NCI-H524 (cell line): Measurements from ENCODE around the gene MAOA.

Experiments
- DNase-seq, 2 experiments: peaks; one replicate each; lab custom pipeline; 2025; lab: John Stamatoyannopoulos, UW

MAOA gene

GRCh38 chrX:43758044-43758443 is 101.9 kb downstream of the MAOA start:
- DNase-seq, result no peak

- no peak for DNase-seq
Observed at GRCh38 chrX:43785930-43786591, 130.0 kb downstream of the MAOA start.
